Measurements from ENCODE around the gene CFH. TPM values are rescaled to one million over a fixed set of nuclear protein-coding genes. Genes with fewer than 3 reads are reported as not detected.

Gene CFH
- total RNA-seq, 1 experiment from 2014 or later: 26.1 TPM

Other genes with a start within 250 kb of the CFH start
- gene KCNT2, start 43.6 kb upstream of the CFH start, total RNA-seq (2022): 2.4 and 3.3 TPM in 2 replicates
- gene CFHR3, start 122.8 kb downstream of the CFH start, total RNA-seq (2022): not detected in 2 replicates
- not detected in 2 replicates for gene CFHR1, start 167.7 kb downstream of the CFH start, total RNA-seq (2022)
- gene CFHR4, start 236.0 kb downstream of the CFH start, total RNA-seq (2022): not detected in 2 replicates

Data from Calu3 (cell line).